GM13977 (cell line): ENCODE data around the gene RAC3.
A peak's percentile ranks its signal among the peaks of the same experiment; 100 is the strongest.

ENCODE experiments used
- DNase-seq: peaks from one replicate; pipeline ENCODE4 v3.0.0; 2012; ENCODE audit warnings: low spot score
- in situ Hi-C: fragments of 300-500 bp; cut with MboI; formaldehyde crosslinking; loops from one replicate; pipeline ENCODE4 v1.12.0; 2022; ENCODE audit warnings: low sequenced_read_pairs, low pct_unique_long_range_greater_than_20kb, mixed read lengths, inconsistent platforms; ENCODE audit not compliant: unreplicated experiment
- TF ChIP-seq, protein P1 (sequence below): IDR thresholded peaks from 2 replicates; pipeline ENCODE4 v1.5.1; 2012; ENCODE audit warnings: mild to moderate bottlenecking, control low read depth; ENCODE audit not compliant: insufficient read depth; ENCODE audit errors: extremely low read depth, missing control alignments

RAC3 gene

GRCh38 chr17:82031303-82031884 lies at the start of gene RAC3:
Gene RAC3 (plus strand): TSS chr17:82031678. CDS start chr17:82031762, 84 bp downstream.
- in situ Hi-C loops, result loop anchor here (10.0 kb wide), 1 partner anchor 133 kb away; no protein-coding TSS in a partner anchor
- TF ChIP-seq, protein P1, sequence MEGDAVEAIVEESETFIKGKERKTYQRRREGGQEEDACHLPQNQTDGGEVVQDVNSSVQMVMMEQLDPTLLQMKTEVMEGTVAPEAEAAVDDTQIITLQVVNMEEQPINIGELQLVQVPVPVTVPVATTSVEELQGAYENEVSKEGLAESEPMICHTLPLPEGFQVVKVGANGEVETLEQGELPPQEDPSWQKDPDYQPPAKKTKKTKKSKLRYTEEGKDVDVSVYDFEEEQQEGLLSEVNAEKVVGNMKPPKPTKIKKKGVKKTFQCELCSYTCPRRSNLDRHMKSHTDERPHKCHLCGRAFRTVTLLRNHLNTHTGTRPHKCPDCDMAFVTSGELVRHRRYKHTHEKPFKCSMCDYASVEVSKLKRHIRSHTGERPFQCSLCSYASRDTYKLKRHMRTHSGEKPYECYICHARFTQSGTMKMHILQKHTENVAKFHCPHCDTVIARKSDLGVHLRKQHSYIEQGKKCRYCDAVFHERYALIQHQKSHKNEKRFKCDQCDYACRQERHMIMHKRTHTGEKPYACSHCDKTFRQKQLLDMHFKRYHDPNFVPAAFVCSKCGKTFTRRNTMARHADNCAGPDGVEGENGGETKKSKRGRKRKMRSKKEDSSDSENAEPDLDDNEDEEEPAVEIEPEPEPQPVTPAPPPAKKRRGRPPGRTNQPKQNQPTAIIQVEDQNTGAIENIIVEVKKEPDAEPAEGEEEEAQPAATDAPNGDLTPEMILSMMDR, result no peak
- DNase-seq, result peak; percentile 86

GRCh38 chr17:81983011-81983638 lies 48.4 kb upstream of the RAC3 start:
- in situ Hi-C loops, result no loop called here
- DNase-seq, result no peak
- TF ChIP-seq, protein P1, result no peak

DNA sequence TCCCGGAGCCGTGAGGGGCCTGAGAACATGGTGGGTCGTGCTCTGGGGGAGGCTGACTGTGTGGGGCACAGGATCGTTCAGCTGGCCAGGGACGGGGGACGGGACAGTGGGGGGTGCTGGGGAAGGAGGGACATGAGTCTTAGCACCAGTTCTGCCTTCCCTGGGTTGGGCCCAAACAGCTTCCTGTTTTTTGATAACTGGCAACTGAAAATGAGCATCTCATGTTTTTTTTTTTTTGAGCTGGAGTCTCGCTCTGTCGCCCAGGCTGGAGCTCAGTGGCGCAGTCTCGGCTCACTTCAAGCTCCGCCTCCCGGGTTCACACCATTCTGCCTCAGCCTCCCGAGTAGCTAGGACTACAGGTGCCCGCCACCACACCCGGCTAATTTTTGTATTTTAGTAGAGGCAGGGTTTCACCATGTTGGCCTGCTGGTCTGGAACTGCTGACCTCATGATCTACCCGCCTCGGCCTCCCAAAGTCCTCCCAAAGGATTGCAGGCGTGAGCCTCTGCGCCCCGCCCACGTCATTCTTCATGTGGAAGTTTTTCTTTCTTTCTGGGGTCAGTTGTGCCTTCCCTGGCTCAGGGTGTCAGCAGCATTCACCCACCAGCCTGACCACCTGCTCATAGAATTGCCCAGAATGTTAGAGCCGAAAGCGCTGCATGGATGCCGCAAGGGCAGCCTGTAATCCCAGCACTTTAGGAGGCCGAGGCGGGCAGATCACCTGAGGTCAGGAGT lies 47.7 kb upstream of the RAC3 start:
- in situ Hi-C loops, result no loop called here
- DNase-seq, result no peak
- TF ChIP-seq, protein P1, result no peak

- TF ChIP-seq, protein P1, result no peak
- in situ Hi-C loops, result no loop called here
- DNase-seq, result no peak
Measured at GRCh38 chr17:81984773-81985410, 46.6 kb upstream of the RAC3 start.

GRCh38 chr17:81986606-81987005 lies 44.9 kb upstream of the RAC3 start:
- TF ChIP-seq, protein P1, result no peak
- in situ Hi-C loops, result no loop called here
- DNase-seq, result no peak

DNA sequence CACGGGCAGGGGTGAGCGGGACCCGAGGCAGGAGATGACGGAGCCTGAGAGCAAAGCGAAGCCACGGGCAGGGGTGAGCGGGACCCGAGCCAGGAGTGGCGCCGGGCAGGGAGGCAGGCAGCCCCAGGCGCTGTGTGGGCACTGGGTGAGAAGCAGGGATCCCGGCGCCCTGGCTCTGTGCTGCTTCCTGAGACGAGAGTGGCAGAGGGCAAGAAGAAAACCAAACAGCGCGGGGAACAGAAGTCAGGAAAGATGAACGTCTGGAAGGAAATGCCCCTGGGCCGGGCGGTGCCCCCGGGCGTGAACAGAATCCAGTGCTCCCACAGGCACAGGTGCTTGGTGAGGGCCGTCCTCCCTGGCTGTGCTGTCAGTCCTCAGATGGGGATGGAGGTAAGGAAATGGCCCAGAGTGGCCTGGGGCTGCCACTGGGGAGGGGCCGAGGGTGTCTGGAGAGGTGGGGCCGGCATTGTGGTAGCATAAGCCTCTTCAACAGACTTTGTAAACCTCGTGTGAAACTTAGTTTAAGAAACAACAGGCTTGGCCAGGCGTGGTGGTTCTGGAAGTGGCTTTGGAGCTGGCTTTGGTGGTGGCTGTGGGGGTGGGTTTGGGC lies 44.2 kb upstream of the RAC3 start:
- no peak for DNase-seq
- TF ChIP-seq, protein P1, result no peak
- in situ Hi-C loops, result no loop called here
